ENCODE measurements around the gene MUC3A. TPM values are rescaled to one million over a fixed set of nuclear protein-coding genes. Genes with fewer than 3 reads are reported as not detected.

Gene MUC3A
- total RNA-seq, 1 experiment from 2014 or later: 29.2 TPM

- Histone ChIP-seq H3K14ac (ENCODE audit: insufficient read depth, low read length) (no peak overlapping the region), H4K20me1 (ENCODE audit: control insufficient read depth, insufficient read depth, insufficient read length) (no peaks in the 10 kb centered on the region), H3K4me1 (ENCODE audit: insufficient read depth, low read length) (no peaks in the 10 kb centered on the region), H2BK15ac (ENCODE audit: low read depth, low read length) (no peak overlapping the region), H3T11ph (ENCODE audit: low read length) (no peak overlapping the region), H3K9ac (ENCODE audit: extremely low read depth, insufficient read length, low read length) (no peak overlapping the region), H3K79me2 (ENCODE audit: insufficient read depth, low read length) (no peaks in the 10 kb centered on the region), H3K79me1 (ENCODE audit: insufficient read depth, low read depth, low read length, poor library complexity, severe bottlenecking) (no peaks in the 10 kb centered on the region), H2AFZ (ENCODE audit: low read length) (no peak overlapping the region), H3K23me2 (ENCODE audit: insufficient read length, low read depth, low read length, poor library complexity, severe bottlenecking) (no peaks in the 10 kb centered on the region), H2BK20ac (ENCODE audit: low read depth, low read length, poor library complexity, severe bottlenecking) (no peak overlapping the region), H3K9me3 (ENCODE audit: control insufficient read depth, low read depth, low read length) (no peaks in the 10 kb centered on the region), H3K18ac (ENCODE audit: insufficient read length, low read depth, low read length) (no peak overlapping the region), H3K27me3 (ENCODE audit: insufficient read depth, low read length) (no peaks in the 10 kb centered on the region), H3K4me2 (ENCODE audit: insufficient read depth, insufficient read length, low read length) (no peak overlapping the region), H3K4ac (ENCODE audit: low read depth, low read length) (no peak overlapping the region), H2BK5ac (ENCODE audit: insufficient read length, low read length) (no peak overlapping the region), H2BK120ac (ENCODE audit: low read depth, low read length, poor library complexity, severe bottlenecking) (no peak overlapping the region), H2BK12ac (ENCODE audit: insufficient read length, low read depth, low read length) (no peak overlapping the region), H3K27ac (ENCODE audit: insufficient read length, low read depth, low read length) (no peak overlapping the region), H4K5ac (ENCODE audit: insufficient read length, low read depth, low read length) (no peak overlapping the region), H2AK5ac (ENCODE audit: insufficient read length, low read length) (no peak overlapping the region), H3K23ac (ENCODE audit: insufficient read length, low read depth, low read length) (no peak overlapping the region), H4K8ac (replicated peaks; ENCODE audit: insufficient read length, low read depth, low read length) (no peak overlapping the region), H3K56ac (ENCODE audit: insufficient read length, low read depth, low read length) (no peak overlapping the region), H4K91ac (ENCODE audit: insufficient read length, low read depth, low read length) (no peak overlapping the region)
- DNase-seq: no peak
- Mint-ChIP-seq H3K27me3 (ENCODE audit: low read depth) (no peaks in the 10 kb centered on the region), H3K27ac (no peak overlapping the region; a peak in 1 of 7 replicates), H3K9me3 (peaks cover 2 to 4% of the 10 kb centered on the region in 2 experiments; a peak in 3 of 5 replicates), H3K36me3 (ENCODE audit: insufficient read depth in 1 of 3, low read depth in 3 of 3) (peaks cover 0 to 45% (median 18%) of the 10 kb centered on the region in 3 experiments; a peak in 5 of 7 replicates), H3K4me3 (no peak overlapping the region), H3K4me1 (no peaks in the 10 kb centered on the region)
- no CpG with 5 or more reads among the region's 5 CpGs for WGBS (ENCODE audit: extremely low coverage, insufficient read length, low lambda C conversion rate)
- TF ChIP-seq, protein P1, sequence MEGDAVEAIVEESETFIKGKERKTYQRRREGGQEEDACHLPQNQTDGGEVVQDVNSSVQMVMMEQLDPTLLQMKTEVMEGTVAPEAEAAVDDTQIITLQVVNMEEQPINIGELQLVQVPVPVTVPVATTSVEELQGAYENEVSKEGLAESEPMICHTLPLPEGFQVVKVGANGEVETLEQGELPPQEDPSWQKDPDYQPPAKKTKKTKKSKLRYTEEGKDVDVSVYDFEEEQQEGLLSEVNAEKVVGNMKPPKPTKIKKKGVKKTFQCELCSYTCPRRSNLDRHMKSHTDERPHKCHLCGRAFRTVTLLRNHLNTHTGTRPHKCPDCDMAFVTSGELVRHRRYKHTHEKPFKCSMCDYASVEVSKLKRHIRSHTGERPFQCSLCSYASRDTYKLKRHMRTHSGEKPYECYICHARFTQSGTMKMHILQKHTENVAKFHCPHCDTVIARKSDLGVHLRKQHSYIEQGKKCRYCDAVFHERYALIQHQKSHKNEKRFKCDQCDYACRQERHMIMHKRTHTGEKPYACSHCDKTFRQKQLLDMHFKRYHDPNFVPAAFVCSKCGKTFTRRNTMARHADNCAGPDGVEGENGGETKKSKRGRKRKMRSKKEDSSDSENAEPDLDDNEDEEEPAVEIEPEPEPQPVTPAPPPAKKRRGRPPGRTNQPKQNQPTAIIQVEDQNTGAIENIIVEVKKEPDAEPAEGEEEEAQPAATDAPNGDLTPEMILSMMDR (conservative IDR thresholded peaks at IDR 0.05): no peak
Measured at GRCh38 chr7:101009629-101010028, 60.3 kb downstream of the MUC3A start.

All from H9 (cell line).